Lung (tissue), 12 donors: Measurements from ENCODE around the gene SIRPG. TPM values are rescaled to one million over a fixed set of nuclear protein-coding genes. Genes with fewer than 3 reads are reported as not detected.

ENCODE experiments used
- ATAC-seq: fragments of 200-7000 bp; cut with Tn5 transposase; one replicate; pipeline ENCODE4 v1.9.1; 2020; ENCODE audit warnings: moderate number of reproducible peaks; ENCODE audit not compliant: insufficient read depth, low FRiP score
- DNase-seq, 3 donors: peaks; one replicate each; pipeline ENCODE4 v3.0.0-alpha.2; 2013 to 2017
- H3K27ac ChIP-seq, 2 donors: one replicate each; pipeline ENCODE4 v1.5.1; 2013; ENCODE audit warnings: mild to moderate bottlenecking in 2 of 2, moderate library complexity in 2 of 2, control low read depth in 1 of 2, inconsistent platforms in 1 of 2, low read depth in 1 of 2, low read length in 1 of 2
- H3K27me3 ChIP-seq, 3 donors: one replicate each; pipeline ENCODE4 v1.5.1; 2013; ENCODE audit warnings: low read length in 2 of 3; ENCODE audit not compliant: control insufficient read depth in 3 of 3, insufficient read depth in 3 of 3
- H3K36me3 ChIP-seq, 4 donors: one replicate each; pipeline ENCODE4 v1.5.1; 2013; ENCODE audit warnings: low read length in 4 of 4, mild to moderate bottlenecking in 1 of 4, moderate library complexity in 1 of 4; ENCODE audit not compliant: control insufficient read depth in 4 of 4, insufficient read depth in 4 of 4
- H3K4me1 ChIP-seq, 5 donors: one replicate each; pipeline ENCODE4 v1.5.1; 2013; ENCODE audit warnings: low read length in 5 of 5, mild to moderate bottlenecking in 2 of 5, moderate library complexity in 1 of 5; ENCODE audit not compliant: control insufficient read depth in 5 of 5, insufficient read depth in 5 of 5
- H3K4me3 ChIP-seq: one replicate; pipeline ENCODE4 v1.5.1; 2013; ENCODE audit warnings: mild to moderate bottlenecking, control low read depth, moderate library complexity
- H3K9ac ChIP-seq, 2 donors: one replicate each; pipeline ENCODE4 v1.5.1; 2013; ENCODE audit warnings: low read length in 2 of 2, control low read depth in 1 of 2; ENCODE audit not compliant: insufficient read depth in 1 of 2
- H3K9me3 ChIP-seq, 4 donors: one replicate each; pipeline ENCODE4 v1.5.1; 2013; ENCODE audit warnings: low read length in 3 of 4, mild to moderate bottlenecking in 1 of 4, moderate library complexity in 1 of 4; ENCODE audit not compliant: control insufficient read depth in 4 of 4, insufficient read depth in 3 of 4
- WGBS, 2 donors: extraction: QIAGEN DNeasy Blood & Tissue Kit; methylation state at CpG; one replicate each; pipeline ENCODE4 v1.1.7; 2013; 5-methylcytosine and 5-hydroxymethylcytosine counted together
- polyA plus RNA-seq, 2 donors: library from polyadenylated mRNA; stranded (reverse); fragments of 200-250 nt; gene quantifications; one replicate each; pipeline ENCODE4 v1.2.1, GENCODE V29; 2013
- total RNA-seq, 2 donors: library from RNA; depleted of rRNA in 1 of 2; stranded (reverse); fragments of >200 nt in 1 of 2; gene quantifications; one replicate each; pipeline ENCODE4 v1.2.1, GENCODE V29; 2014 to 2021
- TF ChIP-seq, protein P1 (sequence below): IDR thresholded peaks from 2 replicates; pipeline ENCODE4 v1.5.1; 2012; ENCODE audit warnings: mild to moderate bottlenecking; ENCODE audit errors: control extremely low read depth, extremely low read depth
- donor health status: control.
- donor health status: control.
- donor health status: Bipolar disorder and iron deficiency.
- donor health status: healthy.
- donor health status: DM: yes; HTN: yes; CAD: no.

The SIRPG gene
- total and polyA plus RNA-seq, 4 donors = 0.28 to 1.8 (median 0.76) TPM

DNA sequence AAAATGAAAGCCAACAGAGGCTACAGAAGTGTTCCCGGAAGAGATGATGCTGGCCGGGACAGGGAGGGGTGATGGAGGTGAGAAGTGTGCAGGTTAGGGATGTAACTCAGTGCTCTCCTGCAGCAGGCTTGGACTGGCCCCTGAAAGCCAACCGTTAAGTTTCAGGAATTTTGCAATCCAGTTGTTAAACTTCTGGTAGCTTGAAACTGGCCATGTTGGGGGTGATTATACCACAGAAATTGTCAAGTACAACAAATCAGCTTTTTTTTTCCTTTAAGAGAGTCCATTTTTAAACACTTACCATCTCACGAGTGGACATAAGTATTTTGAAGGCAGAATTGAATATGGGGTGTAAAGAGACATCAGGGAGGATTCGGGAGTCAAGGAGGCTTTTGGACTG, 29.0 kb downstream of the SIRPG start:
- TF ChIP-seq, protein P1, sequence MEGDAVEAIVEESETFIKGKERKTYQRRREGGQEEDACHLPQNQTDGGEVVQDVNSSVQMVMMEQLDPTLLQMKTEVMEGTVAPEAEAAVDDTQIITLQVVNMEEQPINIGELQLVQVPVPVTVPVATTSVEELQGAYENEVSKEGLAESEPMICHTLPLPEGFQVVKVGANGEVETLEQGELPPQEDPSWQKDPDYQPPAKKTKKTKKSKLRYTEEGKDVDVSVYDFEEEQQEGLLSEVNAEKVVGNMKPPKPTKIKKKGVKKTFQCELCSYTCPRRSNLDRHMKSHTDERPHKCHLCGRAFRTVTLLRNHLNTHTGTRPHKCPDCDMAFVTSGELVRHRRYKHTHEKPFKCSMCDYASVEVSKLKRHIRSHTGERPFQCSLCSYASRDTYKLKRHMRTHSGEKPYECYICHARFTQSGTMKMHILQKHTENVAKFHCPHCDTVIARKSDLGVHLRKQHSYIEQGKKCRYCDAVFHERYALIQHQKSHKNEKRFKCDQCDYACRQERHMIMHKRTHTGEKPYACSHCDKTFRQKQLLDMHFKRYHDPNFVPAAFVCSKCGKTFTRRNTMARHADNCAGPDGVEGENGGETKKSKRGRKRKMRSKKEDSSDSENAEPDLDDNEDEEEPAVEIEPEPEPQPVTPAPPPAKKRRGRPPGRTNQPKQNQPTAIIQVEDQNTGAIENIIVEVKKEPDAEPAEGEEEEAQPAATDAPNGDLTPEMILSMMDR = no peak
- Histone ChIP-seq H3K9me3 (no peaks in the 10 kb centered on the region), H3K27ac (no peak overlapping the region), H3K4me3 (no peak overlapping the region), H3K9ac (no peak overlapping the region), H3K27me3 (peaks cover 0 to 15% (median 0%) of the 10 kb centered on the region in 3 donors), H3K4me1 (peaks cover 0 to 4% (median 0%) of the 10 kb centered on the region in 5 donors), H3K36me3 (no peaks in the 10 kb centered on the region)
- 68 to 72% methylated on average over 5 of the region's 5 CpGs for WGBS, 2 donors
- DNase-seq = no peak
- ATAC-seq = no peak

DNA sequence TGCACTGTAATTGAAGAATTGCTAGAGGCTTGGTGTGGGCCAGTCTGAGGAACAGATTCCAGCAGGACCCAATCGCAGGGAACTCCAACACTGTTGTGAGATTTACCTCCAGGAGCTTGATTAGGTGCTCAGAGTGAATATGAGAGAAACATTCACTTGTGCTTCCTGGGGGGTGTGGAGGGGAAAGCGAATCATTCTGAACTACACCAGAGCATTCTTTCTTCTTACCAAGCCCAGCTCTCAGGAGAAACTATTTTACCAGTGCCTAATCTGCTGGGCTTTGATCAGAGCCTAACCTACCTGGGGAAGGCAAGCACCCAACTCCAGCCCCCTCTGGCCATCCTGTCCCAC, 30.4 kb downstream of the SIRPG start:
- H3K4me1 ChIP-seq = peaks cover 0 to 4% (median 0%) of the 10 kb centered on the region in 5 donors
- H3K36me3 ChIP-seq = no peaks in the 10 kb centered on the region
- H3K27me3 ChIP-seq = peaks cover 0 to 15% (median 0%) of the 10 kb centered on the region in 3 donors
- DNase-seq = no peak
- no peak overlapping the region for H3K27ac ChIP-seq
- 81 to 84% methylated on average over 2 of the region's 2 CpGs for WGBS, 2 donors
- no peaks in the 10 kb centered on the region for H3K9me3 ChIP-seq
- H3K9ac ChIP-seq = no peak overlapping the region
- TF ChIP-seq, protein P1 = no peak
- no peak overlapping the region for H3K4me3 ChIP-seq
- ATAC-seq = no peak

DNA sequence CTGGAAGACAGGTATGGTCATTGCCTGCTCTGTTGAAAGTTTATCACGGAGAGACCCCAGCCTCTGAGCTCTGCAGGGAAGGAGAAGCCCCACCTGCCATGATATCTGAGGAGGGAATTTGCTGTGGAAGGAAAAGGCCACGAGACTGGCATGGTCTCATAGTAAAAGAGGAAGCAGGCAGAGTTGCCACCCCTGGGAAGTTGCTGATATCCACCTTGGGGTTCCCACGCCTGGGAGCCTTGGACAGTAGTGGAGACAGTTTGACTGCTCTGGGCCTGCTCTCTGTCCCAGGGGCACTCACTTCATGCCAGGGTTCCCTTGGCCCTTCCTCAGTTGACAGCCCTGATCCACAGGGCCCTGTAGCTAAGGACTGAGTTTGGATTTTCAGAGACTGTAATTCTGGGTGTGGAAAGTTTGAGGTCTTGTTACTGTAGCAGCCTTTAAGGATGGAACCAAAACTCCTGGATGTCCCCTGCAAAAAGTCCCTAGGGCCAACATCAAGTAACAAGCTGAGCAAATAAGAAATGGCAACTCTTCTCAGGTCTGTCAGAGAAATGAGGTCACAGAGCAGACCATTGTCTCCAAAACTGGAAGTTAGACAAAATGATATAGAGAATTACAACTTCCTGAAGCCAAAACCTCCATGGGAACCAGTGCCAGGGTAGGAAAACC, 30.9 kb downstream of the SIRPG start:
- H3K4me1 ChIP-seq = peaks cover 0 to 4% (median 0%) of the 10 kb centered on the region in 5 donors
- H3K9me3 ChIP-seq = no peaks in the 10 kb centered on the region
- no peaks in the 10 kb centered on the region for H3K36me3 ChIP-seq
- no peak for DNase-seq
- H3K4me3 ChIP-seq = no peak overlapping the region
- H3K9ac ChIP-seq = no peak overlapping the region
- H3K27me3 ChIP-seq = peaks cover 0 to 15% (median 0%) of the 10 kb centered on the region in 3 donors
- no peak overlapping the region for H3K27ac ChIP-seq
- TF ChIP-seq, protein P1 = no peak
- ATAC-seq = no peak
- 42 to 56% methylated on average over 3 of the region's 3 CpGs for WGBS, 2 donors
